MM.1S (cell line): ENCODE data around the gene ANK2.

Experiments used
- DNase-seq: peaks from one replicate; pipeline ENCODE4 v3.0.0-alpha.2; 2015
- H2AFZ ChIP-seq: fragments of 300-600 bp; sonication (generic); 2 replicates; pipeline ENCODE4 v1.6.0; 2016; ENCODE audit warnings: antibody characterized with exemption, low read length
- H3F3A ChIP-seq: fragments of 300-600 bp; sonication (generic); 2 replicates; pipeline ENCODE4 v1.6.1; 2016; ENCODE audit warnings: mild to moderate bottlenecking, antibody characterized with exemption, low read length, moderate library complexity, mixed read lengths; ENCODE audit not compliant: insufficient read depth
- H3K27ac ChIP-seq: fragments of 300-600 bp; sonication (generic); 2 replicates; pipeline ENCODE4 v1.5.1; 2016; ENCODE audit warnings: mild to moderate bottlenecking, low read length
- H3K27me3 ChIP-seq: fragments of 300-600 bp; sonication (generic); replicated peaks from 2 replicates; pipeline ENCODE4 v1.6.0; 2016; ENCODE audit warnings: low read length; ENCODE audit not compliant: insufficient read depth
- H3K36me3 ChIP-seq: fragments of 300-600 bp; sonication (generic); replicated peaks from 2 replicates; pipeline ENCODE4 v1.6.1; 2016; ENCODE audit warnings: mild to moderate bottlenecking, low read length, mixed read lengths; ENCODE audit not compliant: insufficient read depth
- H3K4me1 ChIP-seq: fragments of 300-600 bp; sonication (generic); 2 replicates; pipeline ENCODE4 v1.6.1; 2016; ENCODE audit warnings: low read length, mixed read lengths
- H3K4me2 ChIP-seq: fragments of 300-600 bp; sonication (generic); 2 replicates; pipeline ENCODE4 v1.6.0; 2016; ENCODE audit warnings: low read depth, low read length
- H3K4me3 ChIP-seq: fragments of 300-600 bp; sonication (generic); 2 replicates; pipeline ENCODE4 v1.5.1; 2016; ENCODE audit warnings: low read length, mixed read lengths
- H3K79me2 ChIP-seq: fragments of 300-600 bp; sonication (generic); 2 replicates; pipeline ENCODE4 v1.6.1; 2016; ENCODE audit warnings: mixed run types, low read length, mixed read lengths
- H3K9ac ChIP-seq: fragments of 300-600 bp; sonication (generic); 2 replicates; pipeline ENCODE4 v1.6.1; 2016; ENCODE audit warnings: low read length, mixed read lengths
- H3K9me2 ChIP-seq: fragments of 300-600 bp; sonication (generic); replicated peaks from 2 replicates; pipeline ENCODE4 v1.6.1; 2016; ENCODE audit warnings: mild to moderate bottlenecking, low read length, mixed read lengths; ENCODE audit not compliant: insufficient read depth
- H3K9me3 ChIP-seq: fragments of 300-600 bp; sonication (generic); replicated peaks from 2 replicates; pipeline ENCODE4 v1.6.1; 2016; ENCODE audit warnings: mild to moderate bottlenecking, low read length, mixed read lengths; ENCODE audit not compliant: insufficient read depth
- H4K20me1 ChIP-seq: fragments of 300-600 bp; sonication (generic); 2 replicates; pipeline ENCODE4 v1.6.1; 2016; ENCODE audit warnings: mild to moderate bottlenecking, low read length, moderate library complexity, mixed read lengths; ENCODE audit not compliant: insufficient read depth
- CTCF ChIP-seq: fragments of 300-600 bp; sonication (generic); IDR thresholded peaks from 2 replicates; pipeline ENCODE4 v1.5.1; 2016; ENCODE audit warnings: antibody characterized with exemption, low read length, mixed read lengths
- EZH2 ChIP-seq: fragments of 300-600 bp; sonication (generic); optimal IDR thresholded peaks from 2 replicates; pipeline ENCODE3; 2017; ENCODE audit warnings: low read depth, mild to moderate bottlenecking, antibody characterized with exemption, low read length, mixed read lengths
- EZH2phosphoT487 ChIP-seq: fragments of 300-600 bp; sonication (generic); IDR thresholded peaks from 2 replicates; pipeline ENCODE4 v1.6.1; 2018; ENCODE audit warnings: antibody characterized with exemption, low read length

Gene ANK2

GRCh38 chr4:113394730-113395530 is 345.5 kb downstream of the ANK2 start:
- DNase-seq = peak; percentile 83
- peak overlapping the region; percentile 17; the same call in 1 of the 2 replicates for H3K4me2 ChIP-seq
- H3K4me3 ChIP-seq = no peak overlapping the region

GRCh38 chr4:113397114-113397701 is 347.8 kb downstream of the ANK2 start:
- no peaks in the 10 kb centered on the region for H3K4me1 ChIP-seq
- H2AFZ ChIP-seq = no peak overlapping the region
- no peak for TF ChIP-seq EZH2
- no peak for TF ChIP-seq CTCF
- TF ChIP-seq EZH2phosphoT487 = no peak
- no peak overlapping the region for H3K4me3 ChIP-seq
- no peak overlapping the region for H3K27ac ChIP-seq
- no peaks in the 10 kb centered on the region for H3K79me2 ChIP-seq
- H3K4me2 ChIP-seq = no peak overlapping the region
- no peaks in the 10 kb centered on the region for H3K9me2 ChIP-seq
- H3F3A ChIP-seq = no peaks in the 10 kb centered on the region
- H4K20me1 ChIP-seq = no peaks in the 10 kb centered on the region
- H3K9me3 ChIP-seq = no peaks in the 10 kb centered on the region
- H3K9ac ChIP-seq = no peak overlapping the region
- H3K27me3 ChIP-seq = no peaks in the 10 kb centered on the region
- DNase-seq = no peak
- no peaks in the 10 kb centered on the region for H3K36me3 ChIP-seq

More at GRCh38 chr4:113394730-113395530, 345.5 kb downstream of the ANK2 start:
- no peaks in the 10 kb centered on the region for H3K9me2 ChIP-seq
- no peaks in the 10 kb centered on the region for H3K36me3 ChIP-seq
- H2AFZ ChIP-seq = no peak overlapping the region
- H3K4me1 ChIP-seq = no peaks in the 10 kb centered on the region
- H3K79me2 ChIP-seq = no peaks in the 10 kb centered on the region
- H4K20me1 ChIP-seq = no peaks in the 10 kb centered on the region
- no peak overlapping the region for H3K9ac ChIP-seq
- no peaks in the 10 kb centered on the region for H3K27me3 ChIP-seq
- H3K27ac ChIP-seq = no peak overlapping the region
- H3F3A ChIP-seq = no peaks in the 10 kb centered on the region
- TF ChIP-seq CTCF (peak; percentile 80), EZH2phosphoT487 (no peak)
- no peaks in the 10 kb centered on the region for H3K9me3 ChIP-seq

- no peak for TF ChIP-seq EZH2
- TF ChIP-seq CTCF = no peak
- no peak for TF ChIP-seq EZH2phosphoT487
Measured at GRCh38 chr4:113398441-113399143, 349.1 kb downstream of the ANK2 start.

More at GRCh38 chr4:113398441-113399143, 349.1 kb downstream of the ANK2 start:
- Histone ChIP-seq H2AFZ (no peak overlapping the region), H3K27me3 (no peaks in the 10 kb centered on the region), H4K20me1 (no peaks in the 10 kb centered on the region), H3K36me3 (no peaks in the 10 kb centered on the region), H3K9ac (no peak overlapping the region), H3K79me2 (no peaks in the 10 kb centered on the region), H3K4me3 (no peak overlapping the region), H3K9me2 (no peaks in the 10 kb centered on the region), H3K4me2 (no peak overlapping the region), H3K27ac (no peak overlapping the region), H3K9me3 (no peaks in the 10 kb centered on the region), H3F3A (no peaks in the 10 kb centered on the region), H3K4me1 (no peaks in the 10 kb centered on the region)
- DNase-seq = no peak
